HepG2 (cell line): ENCODE data around the gene CYP11A1.

Experiments used
- ARID2 ChIP-seq: sonication (generic); formaldehyde crosslinking; IDR thresholded peaks from 2 replicates; pipeline ENCODE4 v1.8.1; 2022; ENCODE audit warnings: mild to moderate bottlenecking, missing genetic modification reagents, borderline replicate concordance
- GABPA ChIP-seq, 2 experiments: IDR thresholded peaks; 2 replicates each; pipeline ENCODE4 v1.6.1; 2011 to 2016; ENCODE audit warnings: low read depth in 2 of 2, low read length in 1 of 2, missing biosample characterization in 1 of 2, missing genetic modification characterization in 1 of 2
- RARG ChIP-seq: sonication (generic); formaldehyde crosslinking; IDR thresholded peaks from 2 replicates; pipeline ENCODE4 v1.4.0; 2020; ENCODE audit warnings: low read depth, mild to moderate bottlenecking, missing genetic modification reagents
- RXRA ChIP-seq: sonication (generic); formaldehyde crosslinking; IDR thresholded peaks from 2 replicates; pipeline ENCODE4 v1.5.1; 2020; ENCODE audit warnings: missing genetic modification reagents
- ZNF121 ChIP-seq: sonication (generic); formaldehyde crosslinking; IDR thresholded peaks from 2 replicates; pipeline ENCODE4 v1.5.0; 2020; ENCODE audit warnings: mild to moderate bottlenecking, missing genetic modification reagents
- ZNF367 ChIP-seq: sonication (generic); formaldehyde crosslinking; IDR thresholded peaks from 2 replicates; pipeline ENCODE4 v1.4.0; 2020; ENCODE audit warnings: missing genetic modification reagents, borderline replicate concordance
- TF ChIP-seq, protein P1 (sequence below): sonication (generic); formaldehyde crosslinking; conservative IDR thresholded peaks from 2 replicates; pipeline ENCODE4 v1.4.0; 2020; ENCODE audit warnings: missing genetic modification reagents
- TF ChIP-seq, protein P2 (sequence below): IDR thresholded peaks from 2 replicates; pipeline ENCODE4 v1.6.1; 2016; ENCODE audit warnings: low read depth, control low read depth
- TF ChIP-seq, protein P3 (sequence below): sonication (generic); formaldehyde crosslinking; IDR thresholded peaks from 2 replicates; pipeline ENCODE4 v1.8.0; 2022; ENCODE audit warnings: missing genetic modification reagents, low read depth, mild to moderate bottlenecking, borderline replicate concordance

- no peak for TF ChIP-seq ZNF367 (CRISPR knock-in tag)
- TF ChIP-seq ARID2 (CRISPR knock-in tag) = no peak
- no peak for TF ChIP-seq ZNF121
- TF ChIP-seq, protein P1, sequence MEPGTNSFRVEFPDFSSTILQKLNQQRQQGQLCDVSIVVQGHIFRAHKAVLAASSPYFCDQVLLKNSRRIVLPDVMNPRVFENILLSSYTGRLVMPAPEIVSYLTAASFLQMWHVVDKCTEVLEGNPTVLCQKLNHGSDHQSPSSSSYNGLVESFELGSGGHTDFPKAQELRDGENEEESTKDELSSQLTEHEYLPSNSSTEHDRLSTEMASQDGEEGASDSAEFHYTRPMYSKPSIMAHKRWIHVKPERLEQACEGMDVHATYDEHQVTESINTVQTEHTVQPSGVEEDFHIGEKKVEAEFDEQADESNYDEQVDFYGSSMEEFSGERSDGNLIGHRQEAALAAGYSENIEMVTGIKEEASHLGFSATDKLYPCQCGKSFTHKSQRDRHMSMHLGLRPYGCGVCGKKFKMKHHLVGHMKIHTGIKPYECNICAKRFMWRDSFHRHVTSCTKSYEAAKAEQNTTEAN (CRISPR knock-in tag) = no peak
- TF ChIP-seq RARG (CRISPR knock-in tag) = no peak
- TF ChIP-seq RXRA (CRISPR knock-in tag) = no peak
- TF ChIP-seq, protein P2, sequence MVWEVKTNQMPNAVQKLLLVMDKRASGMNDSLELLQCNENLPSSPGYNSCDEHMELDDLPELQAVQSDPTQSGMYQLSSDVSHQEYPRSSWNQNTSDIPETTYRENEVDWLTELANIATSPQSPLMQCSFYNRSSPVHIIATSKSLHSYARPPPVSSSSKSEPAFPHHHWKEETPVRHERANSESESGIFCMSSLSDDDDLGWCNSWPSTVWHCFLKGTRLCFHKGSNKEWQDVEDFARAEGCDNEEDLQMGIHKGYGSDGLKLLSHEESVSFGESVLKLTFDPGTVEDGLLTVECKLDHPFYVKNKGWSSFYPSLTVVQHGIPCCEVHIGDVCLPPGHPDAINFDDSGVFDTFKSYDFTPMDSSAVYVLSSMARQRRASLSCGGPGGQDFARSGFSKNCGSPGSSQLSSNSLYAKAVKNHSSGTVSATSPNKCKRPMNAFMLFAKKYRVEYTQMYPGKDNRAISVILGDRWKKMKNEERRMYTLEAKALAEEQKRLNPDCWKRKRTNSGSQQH (CRISPR knock-in tag) = no peak
- TF ChIP-seq, protein P3, sequence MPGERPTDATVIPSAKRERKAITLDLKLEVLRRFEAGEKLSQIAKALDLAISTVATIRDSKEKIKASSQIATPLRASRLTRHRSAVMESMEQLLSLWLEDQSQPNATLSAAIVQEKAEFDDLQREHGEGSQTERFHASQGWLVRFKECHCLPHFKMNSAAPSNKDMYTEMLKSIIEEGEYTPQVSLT (CRISPR knock-in tag) = no peak
- no peak for TF ChIP-seq GABPA (IDR thresholded peaks at IDR 0.05; ENCODE audit: low read depth, low read length)
- no peak for TF ChIP-seq GABPA (CRISPR knock-in tag; IDR thresholded peaks at IDR 0.05; ENCODE audit: low read depth)
These were observed 54.9 kb downstream of the CYP11A1 start for GRCh38 chr15:74312445-74313007.
